Measurements from ENCODE around the gene MIF4GD. TPM values are rescaled to one million over a fixed set of nuclear protein-coding genes. Genes with fewer than 3 reads are reported as not detected.

MIF4GD gene
- total and polyA plus RNA-seq, 9 of the 15 experiments (the other 6 are each of a cell fraction or from before 2014, with no cell fraction given), result 11.8 to 63.8 (median 28.1) TPM

GRCh38 chr17:75273977-75274708 lies 3.1 kb upstream of the MIF4GD start (continued):
- TF ChIP-seq, protein P1, sequence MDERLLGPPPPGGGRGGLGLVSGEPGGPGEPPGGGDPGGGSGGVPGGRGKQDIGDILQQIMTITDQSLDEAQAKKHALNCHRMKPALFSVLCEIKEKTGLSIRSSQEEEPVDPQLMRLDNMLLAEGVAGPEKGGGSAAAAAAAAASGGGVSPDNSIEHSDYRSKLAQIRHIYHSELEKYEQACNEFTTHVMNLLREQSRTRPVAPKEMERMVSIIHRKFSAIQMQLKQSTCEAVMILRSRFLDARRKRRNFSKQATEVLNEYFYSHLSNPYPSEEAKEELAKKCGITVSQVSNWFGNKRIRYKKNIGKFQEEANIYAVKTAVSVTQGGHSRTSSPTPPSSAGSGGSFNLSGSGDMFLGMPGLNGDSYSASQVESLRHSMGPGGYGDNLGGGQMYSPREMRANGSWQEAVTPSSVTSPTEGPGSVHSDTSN (CRISPR knock-in tag; IDR thresholded peaks at IDR 0.05; ENCODE audit: low read depth), result no peak
- TF ChIP-seq, protein P1 (tag; conservative IDR thresholded peaks at IDR 0.05; ENCODE audit: low read depth), result no peak
- TF ChIP-seq HMBOX1 (IDR thresholded peaks at IDR 0.05) (no peak), ZNF551 (CRISPR knock-in tag; IDR thresholded peaks at IDR 0.05) (no peak), ZBTB49 (CRISPR knock-in tag; IDR thresholded peaks at IDR 0.05; ENCODE audit: borderline replicate concordance) (no peak), JUNB (CRISPR knock-in tag; conservative IDR thresholded peaks at IDR 0.05) (no peak), JUND (IDR thresholded peaks at IDR 0.05; ENCODE audit: borderline replicate concordance, low read depth, low read length) (0 out of 2 replicates have a peak, but pooled peaks have one; percentile 34), JUND (tag; IDR thresholded peaks at IDR 0.05; ENCODE audit: borderline replicate concordance, low read depth, low read length) (no peak), RBM14 (IDR thresholded peaks at IDR 0.05; ENCODE audit: borderline replicate concordance, insufficient read depth, low read depth, low read length) (no peak), TEAD2 (tag; IDR thresholded peaks at IDR 0.05) (no peak), ZNF175 (CRISPR knock-in tag; IDR thresholded peaks at IDR 0.05; ENCODE audit: low read depth) (peak; percentile 69; the same call in 1 of the 2 replicates), MAZ (CRISPR knock-in tag; conservative IDR thresholded peaks at IDR 0.05 in 1 of 2, IDR thresholded peaks at IDR 0.05 in 1 of 2) (no peak), EZH2 (IDR thresholded peaks at IDR 0.05; ENCODE audit: borderline replicate concordance, low read depth, low read length) (no peak), NR2C1 (IDR thresholded peaks at IDR 0.05) (no peak), NR2C1 (tag; IDR thresholded peaks at IDR 0.05) (peak; percentile 35; the same call in 1 of the 2 replicates)
- TF ChIP-seq, protein P2, sequence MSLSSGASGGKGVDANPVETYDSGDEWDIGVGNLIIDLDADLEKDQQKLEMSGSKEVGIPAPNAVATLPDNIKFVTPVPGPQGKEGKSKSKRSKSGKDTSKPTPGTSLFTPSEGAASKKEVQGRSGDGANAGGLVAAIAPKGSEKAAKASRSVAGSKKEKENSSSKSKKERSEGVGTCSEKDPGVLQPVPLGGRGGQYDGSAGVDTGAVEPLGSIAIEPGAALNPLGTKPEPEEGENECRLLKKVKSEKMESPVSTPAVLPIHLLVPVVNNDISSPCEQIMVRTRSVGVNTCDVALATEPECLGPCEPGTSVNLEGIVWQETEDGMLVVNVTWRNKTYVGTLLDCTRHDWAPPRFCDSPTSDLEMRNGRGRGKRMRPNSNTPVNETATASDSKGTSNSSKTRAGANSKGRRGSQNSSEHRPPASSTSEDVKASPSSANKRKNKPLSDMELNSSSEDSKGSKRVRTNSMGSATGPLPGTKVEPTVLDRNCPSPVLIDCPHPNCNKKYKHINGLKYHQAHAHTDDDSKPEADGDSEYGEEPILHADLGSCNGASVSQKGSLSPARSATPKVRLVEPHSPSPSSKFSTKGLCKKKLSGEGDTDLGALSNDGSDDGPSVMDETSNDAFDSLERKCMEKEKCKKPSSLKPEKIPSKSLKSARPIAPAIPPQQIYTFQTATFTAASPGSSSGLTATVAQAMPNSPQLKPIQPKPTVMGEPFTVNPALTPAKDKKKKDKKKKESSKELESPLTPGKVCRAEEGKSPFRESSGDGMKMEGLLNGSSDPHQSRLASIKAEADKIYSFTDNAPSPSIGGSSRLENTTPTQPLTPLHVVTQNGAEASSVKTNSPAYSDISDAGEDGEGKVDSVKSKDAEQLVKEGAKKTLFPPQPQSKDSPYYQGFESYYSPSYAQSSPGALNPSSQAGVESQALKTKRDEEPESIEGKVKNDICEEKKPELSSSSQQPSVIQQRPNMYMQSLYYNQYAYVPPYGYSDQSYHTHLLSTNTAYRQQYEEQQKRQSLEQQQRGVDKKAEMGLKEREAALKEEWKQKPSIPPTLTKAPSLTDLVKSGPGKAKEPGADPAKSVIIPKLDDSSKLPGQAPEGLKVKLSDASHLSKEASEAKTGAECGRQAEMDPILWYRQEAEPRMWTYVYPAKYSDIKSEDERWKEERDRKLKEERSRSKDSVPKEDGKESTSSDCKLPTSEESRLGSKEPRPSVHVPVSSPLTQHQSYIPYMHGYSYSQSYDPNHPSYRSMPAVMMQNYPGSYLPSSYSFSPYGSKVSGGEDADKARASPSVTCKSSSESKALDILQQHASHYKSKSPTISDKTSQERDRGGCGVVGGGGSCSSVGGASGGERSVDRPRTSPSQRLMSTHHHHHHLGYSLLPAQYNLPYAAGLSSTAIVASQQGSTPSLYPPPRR (CRISPR knock-in tag; IDR thresholded peaks at IDR 0.05; ENCODE audit: borderline replicate concordance), result no peak

Data from K562 (cell line).